Left ventricle myocardium inferior (tissue), 1 donor: ENCODE data around the gene KIAA1217. TPM values are rescaled to one million over a fixed set of nuclear protein-coding genes. Genes with fewer than 3 reads are reported as not detected.

Experiments
- DNase-seq: peaks from one replicate; pipeline ENCODE4 v3.0.0-alpha.2; 2020
- H3K27ac ChIP-seq: fragments of 200-600 bp; replicated peaks from 2 replicates; pipeline ENCODE4 v1.8.0; 2021
- H3K27me3 ChIP-seq: fragments of 200-600 bp; 2 replicates; pipeline ENCODE4 v1.8.0; 2021; ENCODE audit warnings: low read depth
- H3K36me3 ChIP-seq: fragments of 200-600 bp; 2 replicates; pipeline ENCODE4 v1.8.0; 2021
- H3K4me1 ChIP-seq: fragments of 200-600 bp; 2 replicates; pipeline ENCODE4 v1.8.0; 2021
- H3K4me3 ChIP-seq: fragments of 200-600 bp; 2 replicates; pipeline ENCODE4 v1.8.0; 2021; ENCODE audit warnings: mild to moderate bottlenecking, moderate library complexity
- H3K9me3 ChIP-seq: fragments of 200-600 bp; replicated peaks from 2 replicates; pipeline ENCODE4 v1.8.0; 2021
- CTCF ChIP-seq: fragments of 200-600 bp; IDR thresholded peaks from 2 replicates; pipeline ENCODE4 v1.8.0; 2021; ENCODE audit warnings: antibody characterized with exemption, mild to moderate bottlenecking, borderline replicate concordance
- intact Hi-C: fragments of 100-400 bp; cut with micrococcal nuclease; formaldehyde crosslinking; loops from one replicate; pipeline ENCODE4 v1.11.0; 2022
- total RNA-seq: library from RNA; stranded (reverse); fragmentation: NEBNext Ultra II Directional; extraction: Animal tissue kit (Norgen Biotek cat#: 25700); gene quantifications from one replicate; pipeline ENCODE4 v1.2.1, GENCODE V29; 2021
- donor health status: DM: no; HTN: yes; CAD: no; lungs with severe emphysema.

The KIAA1217 gene
- total RNA-seq, 1 donor from 2014 or later, result 30.2 TPM

- TF ChIP-seq CTCF, result no peak
- intact Hi-C loops, result no loop called here
- Histone ChIP-seq H3K9me3 (peaks cover 13% of the 10 kb centered on the region), H3K27me3 (no peaks in the 10 kb centered on the region), H3K4me3 (no peak overlapping the region), H3K36me3 (peaks cover 12% of the 10 kb centered on the region), H3K27ac (peak overlapping the region; percentile 75), H3K4me1 (peaks cover 23% of the 10 kb centered on the region)
- DNase-seq, result no peak
These were observed 70.2 kb downstream of the KIAA1217 start for GRCh38 chr10:24279166-24279565.

- intact Hi-C loops, result no loop called here
- no peak overlapping the region for H3K4me3 ChIP-seq
- H3K27ac ChIP-seq, result peak overlapping the region; percentile 36
- no peak for DNase-seq
- H3K36me3 ChIP-seq, result peaks cover 20% of the 10 kb centered on the region
- no peaks in the 10 kb centered on the region for H3K9me3 ChIP-seq
- peaks cover 36% of the 10 kb centered on the region for H3K4me1 ChIP-seq
- H3K27me3 ChIP-seq, result no peaks in the 10 kb centered on the region
- peak; percentile 20 for TF ChIP-seq CTCF
These were observed 78.7 kb downstream of the KIAA1217 start for GRCh38 chr10:24287559-24288195.

- Histone ChIP-seq H3K9me3 (no peaks in the 10 kb centered on the region), H3K36me3 (peaks cover 11% of the 10 kb centered on the region), H3K27me3 (no peaks in the 10 kb centered on the region), H3K4me1 (peaks cover 45% of the 10 kb centered on the region), H3K27ac (peak overlapping the region; percentile 36), H3K4me3 (no peak overlapping the region)
- TF ChIP-seq CTCF, result no peak
- no peak for DNase-seq
- intact Hi-C loops, result no loop called here
These were observed 79.6 kb downstream of the KIAA1217 start for GRCh38 chr10:24288581-24288980.

- TF ChIP-seq CTCF, result no peak
- Histone ChIP-seq H3K36me3 (peaks cover 11% of the 10 kb centered on the region), H3K9me3 (no peaks in the 10 kb centered on the region), H3K27me3 (no peaks in the 10 kb centered on the region), H3K4me3 (no peak overlapping the region), H3K27ac (no peak overlapping the region), H3K4me1 (peaks cover 52% of the 10 kb centered on the region)
- intact Hi-C loops, result no loop called here
- DNase-seq, result no peak
These were observed 80.3 kb downstream of the KIAA1217 start for GRCh38 chr10:24289235-24289634.

- no peak for DNase-seq
- no peaks in the 10 kb centered on the region for H3K9me3 ChIP-seq
- peaks cover 54% of the 10 kb centered on the region for H3K4me1 ChIP-seq
- no peak overlapping the region for H3K4me3 ChIP-seq
- intact Hi-C loops, result no loop called here
- peak overlapping the region; percentile 53 for H3K27ac ChIP-seq
- no peaks in the 10 kb centered on the region for H3K27me3 ChIP-seq
- peaks cover 11% of the 10 kb centered on the region for H3K36me3 ChIP-seq
- TF ChIP-seq CTCF, result no peak
These were observed 83.7 kb downstream of the KIAA1217 start for GRCh38 chr10:24292304-24293293.
